Stomach (tissue), 9 donors: ENCODE measurements around the gene PEA15. TPM values are rescaled to one million over a fixed set of nuclear protein-coding genes. Genes with fewer than 3 reads are reported as not detected.

ENCODE experiments used
- DNase-seq, 2 donors: peaks; one replicate each; pipeline versions ENCODE4 v3.0.0 to v3.0.0-alpha.2; 2013 to 2019
- H3K27ac ChIP-seq, 5 donors: fragments of 200-600 bp in 4 of 5; sonication (generic) in 4 of 5; one replicate each; pipeline ENCODE4 v1.5.1; 2013 to 2019; ENCODE audit warnings: mild to moderate bottlenecking in 1 of 5, moderate library complexity in 1 of 5
- H3K27me3 ChIP-seq, 3 donors: fragments of 200-600 bp; sonication (generic); one replicate each; pipeline ENCODE4 v1.5.1; 2017 to 2019; ENCODE audit warnings: mixed run types in 1 of 3
- H3K36me3 ChIP-seq, 4 donors: fragments of 200-600 bp; sonication (generic); 1 replicate in 3 of 4; 2 replicates in 1 of 4; pipeline ENCODE4 v1.5.1; 2016 to 2019
- H3K4me1 ChIP-seq, 4 donors: fragments of 200-600 bp; sonication (generic); one replicate each; pipeline ENCODE4 v1.5.1; 2016 to 2019
- H3K4me3 ChIP-seq, 4 donors: fragments of 200-600 bp; sonication (generic) in 3 of 4; one replicate each; pipeline ENCODE4 v1.5.1; 2016 to 2019; ENCODE audit warnings: mild to moderate bottlenecking in 1 of 4
- H3K9me3 ChIP-seq, 4 donors: fragments of 200-600 bp; sonication (generic); one replicate each; pipeline ENCODE4 v1.5.1; 2016 to 2019
- CTCF ChIP-seq, 7 experiments: fragments of 450-650 bp in 4 of 7; fragments of 200-600 bp in 3 of 7; sonication (generic) in 3 of 7; IDR thresholded peaks; one replicate each; pipeline ENCODE4 v1.5.1; 2016 to 2019; ENCODE audit warnings: antibody characterized with exemption in 7 of 7, control low read depth in 2 of 7, mild to moderate bottlenecking in 1 of 7
- EP300 ChIP-seq: sonication (generic); formaldehyde crosslinking; IDR thresholded peaks from one replicate; pipeline ENCODE4 v1.6.1; 2017; ENCODE audit warnings: antibody characterized with exemption
- POLR2A ChIP-seq, 4 donors: fragments of 450-650 bp; IDR thresholded peaks; one replicate each; pipeline ENCODE4 v1.6.1; 2016; ENCODE audit warnings: antibody characterized with exemption in 4 of 4, control low read depth in 2 of 4, mild to moderate bottlenecking in 1 of 4, moderate library complexity in 1 of 4
- POLR2AphosphoS5 ChIP-seq, 3 donors: sonication (generic); formaldehyde crosslinking; IDR thresholded peaks; one replicate each; pipeline ENCODE4 v1.6.1; 2016; ENCODE audit warnings: antibody characterized with exemption in 3 of 3
- WGBS, 5 donors: extraction: QIAGEN DNeasy Blood & Tissue Kit in 3 of 5; methylation state at CpG; one replicate each; pipeline versions ENCODE4 v1.1.5 to v1.1.7; 2013 to 2018; 5-methylcytosine and 5-hydroxymethylcytosine counted together
- intact Hi-C: fragments of 100-400 bp; cut with DNase I; formaldehyde crosslinking; loops from one replicate; pipeline ENCODE4 v1.15.1; 2023; ENCODE audit warnings: low total_unique reads
- polyA plus RNA-seq, 3 donors: library from polyadenylated mRNA; stranded (reverse); fragments of 200-250 nt; gene quantifications; one replicate each; pipeline ENCODE4 v1.2.3, GENCODE V29; 2013
- total RNA-seq, 5 donors: library from RNA; depleted of rRNA; stranded (reverse); fragments of >200 nt; gene quantifications; one replicate each; pipeline versions ENCODE4 v1.1.0 to v1.2.3, GENCODE V29; 2014 to 2016
- donor health status: healthy with polysubstance abuse.
- donor health status: Bipolar disorder and iron deficiency.
- donor health status: healthy.

The PEA15 gene
- total and polyA plus RNA-seq, 8 donors, result 26.3 to 127 (median 58.0) TPM

- H3K36me3 ChIP-seq, result peaks cover 65 to 100% (median 93%) of the 10 kb centered on the region in 4 donors
- no peaks in the 10 kb centered on the region for H3K27me3 ChIP-seq
- 37 to 59% (median 43%) methylated on average over 10 of the region's 10 CpGs for WGBS, 5 donors
- H3K4me1 ChIP-seq, result peaks cover 23 to 53% (median 40%) of the 10 kb centered on the region in 4 donors
- no peaks in the 10 kb centered on the region for H3K9me3 ChIP-seq
- H3K4me3 ChIP-seq, result no peak overlapping the region
- DNase-seq, result peak; percentile 40 to 49
- TF ChIP-seq EP300, result no peak
- TF ChIP-seq POLR2AphosphoS5 (IDR thresholded peaks at IDR 0.05), result no peak
- TF ChIP-seq POLR2A (IDR thresholded peaks at IDR 0.05), result no peak
- no peak for TF ChIP-seq CTCF (IDR thresholded peaks at IDR 0.05)
- peak overlapping the region; percentile 23 to 76 (median 48) for H3K27ac ChIP-seq
- intact Hi-C loops, result no loop called here
Measured at GRCh38 chr1:160217481-160218051, 12.4 kb downstream of the PEA15 start.

GRCh38 chr1:160219062-160219929 lies 14.1 kb downstream of the PEA15 start:
- TF ChIP-seq EP300 (no peak), POLR2AphosphoS5 (IDR thresholded peaks at IDR 0.05) (peak in 1 of 3 donors; percentile 37), CTCF (IDR thresholded peaks at IDR 0.05) (peak in 5 of 7 experiments; percentile 38 to 52 (median 42)), POLR2A (IDR thresholded peaks at IDR 0.05) (no peak)
- Histone ChIP-seq H3K4me3 (no peak overlapping the region), H3K4me1 (peaks cover 23 to 51% (median 40%) of the 10 kb centered on the region in 4 donors), H3K27me3 (no peaks in the 10 kb centered on the region), H3K9me3 (no peaks in the 10 kb centered on the region), H3K27ac (peak overlapping the region in 4 of 5 donors; percentile 48 to 76 (median 56)), H3K36me3 (peaks cover 65 to 100% (median 93%) of the 10 kb centered on the region in 4 donors)
- intact Hi-C loops, result no loop called here
- peak; percentile 45 to 82 for DNase-seq
- 55 to 66% (median 64%) methylated on average over 4 of the region's 4 CpGs for WGBS, 5 donors

GRCh38 chr1:160220301-160220700 lies 15.1 kb downstream of the PEA15 start:
- Histone ChIP-seq H3K27ac (peak overlapping the region in 2 of 5 donors; percentile 48 to 76), H3K4me1 (peaks cover 23 to 49% (median 40%) of the 10 kb centered on the region in 4 donors), H3K9me3 (no peaks in the 10 kb centered on the region), H3K36me3 (peaks cover 65 to 100% (median 93%) of the 10 kb centered on the region in 4 donors), H3K27me3 (no peaks in the 10 kb centered on the region), H3K4me3 (no peak overlapping the region)
- intact Hi-C loops, result no loop called here
- DNase-seq, result no peak
- no peak for TF ChIP-seq EP300
- no peak for TF ChIP-seq POLR2AphosphoS5 (IDR thresholded peaks at IDR 0.05)
- no peak for TF ChIP-seq POLR2A (IDR thresholded peaks at IDR 0.05)
- TF ChIP-seq CTCF (IDR thresholded peaks at IDR 0.05), result no peak
- WGBS, 5 donors, result 27 to 81% (median 67%) methylated on average over 2 of the region's 2 CpGs

GRCh38 chr1:160221089-160221488 lies 15.9 kb downstream of the PEA15 start:
- Histone ChIP-seq H3K36me3 (peaks cover 65 to 100% (median 93%) of the 10 kb centered on the region in 4 donors), H3K27ac (no peak overlapping the region), H3K4me3 (no peak overlapping the region), H3K9me3 (no peaks in the 10 kb centered on the region), H3K27me3 (no peaks in the 10 kb centered on the region), H3K4me1 (peaks cover 23 to 49% (median 40%) of the 10 kb centered on the region in 4 donors)
- intact Hi-C loops, result no loop called here
- TF ChIP-seq EP300 (no peak), POLR2A (IDR thresholded peaks at IDR 0.05) (no peak), CTCF (IDR thresholded peaks at IDR 0.05) (no peak), POLR2AphosphoS5 (IDR thresholded peaks at IDR 0.05) (no peak)
- no peak for DNase-seq
